ENCODE data around the gene BCL7C. TPM values are rescaled to one million over a fixed set of nuclear protein-coding genes. Genes with fewer than 3 reads are reported as not detected.

Gene BCL7C
- total and polyA plus RNA-seq, 2 of the 13 experiments (the other 11 are each of a cell fraction or from before 2014, with no cell fraction given): 17.7 to 33.8 TPM

GRCh38 chr16:30922960-30923535 lies 29.2 kb upstream of the BCL7C start (continued):
- TF ChIP-seq REXO4 (CRISPR knock-in tag; IDR thresholded peaks at IDR 0.05; ENCODE audit: borderline replicate concordance) (no peak), ZNF510 (CRISPR knock-in tag; IDR thresholded peaks at IDR 0.05; ENCODE audit: low read depth) (no peak), ZFP91 (CRISPR knock-in tag; IDR thresholded peaks at IDR 0.05; ENCODE audit: borderline replicate concordance) (peak; percentile 68; the same call in 1 of the 2 replicates), NFIB (CRISPR knock-in tag; IDR thresholded peaks at IDR 0.05; ENCODE audit: borderline replicate concordance) (no peak), MNT (IDR thresholded peaks at IDR 0.05) (peak; percentile 54), ZNF792 (CRISPR knock-in tag; IDR thresholded peaks at IDR 0.05) (no peak), ELF3 (CRISPR knock-in tag; IDR thresholded peaks at IDR 0.05) (no peak; the same call in 1 of the 2 replicates), ZNF644 (CRISPR knock-in tag; IDR thresholded peaks at IDR 0.05; ENCODE audit: low read depth) (no peak), SYNCRIP (IDR thresholded peaks at IDR 0.05; ENCODE audit: insufficient read depth, low read depth, low read length) (no peak), ZBTB21 (CRISPR knock-in tag; IDR thresholded peaks at IDR 0.05) (no peak), XBP1 (CRISPR knock-in tag; IDR thresholded peaks at IDR 0.05) (no peak), RBM22 (optimal IDR thresholded peaks at IDR 0.05; ENCODE audit: low read length) (peak; percentile 35), SRSF9 (IDR thresholded peaks at IDR 0.05; ENCODE audit: borderline replicate concordance, insufficient read depth, low read depth, low read length, poor library complexity, severe bottlenecking) (no peak), ZNF367 (CRISPR knock-in tag; IDR thresholded peaks at IDR 0.05; ENCODE audit: borderline replicate concordance) (no peak)
- TF ChIP-seq, protein P1, sequence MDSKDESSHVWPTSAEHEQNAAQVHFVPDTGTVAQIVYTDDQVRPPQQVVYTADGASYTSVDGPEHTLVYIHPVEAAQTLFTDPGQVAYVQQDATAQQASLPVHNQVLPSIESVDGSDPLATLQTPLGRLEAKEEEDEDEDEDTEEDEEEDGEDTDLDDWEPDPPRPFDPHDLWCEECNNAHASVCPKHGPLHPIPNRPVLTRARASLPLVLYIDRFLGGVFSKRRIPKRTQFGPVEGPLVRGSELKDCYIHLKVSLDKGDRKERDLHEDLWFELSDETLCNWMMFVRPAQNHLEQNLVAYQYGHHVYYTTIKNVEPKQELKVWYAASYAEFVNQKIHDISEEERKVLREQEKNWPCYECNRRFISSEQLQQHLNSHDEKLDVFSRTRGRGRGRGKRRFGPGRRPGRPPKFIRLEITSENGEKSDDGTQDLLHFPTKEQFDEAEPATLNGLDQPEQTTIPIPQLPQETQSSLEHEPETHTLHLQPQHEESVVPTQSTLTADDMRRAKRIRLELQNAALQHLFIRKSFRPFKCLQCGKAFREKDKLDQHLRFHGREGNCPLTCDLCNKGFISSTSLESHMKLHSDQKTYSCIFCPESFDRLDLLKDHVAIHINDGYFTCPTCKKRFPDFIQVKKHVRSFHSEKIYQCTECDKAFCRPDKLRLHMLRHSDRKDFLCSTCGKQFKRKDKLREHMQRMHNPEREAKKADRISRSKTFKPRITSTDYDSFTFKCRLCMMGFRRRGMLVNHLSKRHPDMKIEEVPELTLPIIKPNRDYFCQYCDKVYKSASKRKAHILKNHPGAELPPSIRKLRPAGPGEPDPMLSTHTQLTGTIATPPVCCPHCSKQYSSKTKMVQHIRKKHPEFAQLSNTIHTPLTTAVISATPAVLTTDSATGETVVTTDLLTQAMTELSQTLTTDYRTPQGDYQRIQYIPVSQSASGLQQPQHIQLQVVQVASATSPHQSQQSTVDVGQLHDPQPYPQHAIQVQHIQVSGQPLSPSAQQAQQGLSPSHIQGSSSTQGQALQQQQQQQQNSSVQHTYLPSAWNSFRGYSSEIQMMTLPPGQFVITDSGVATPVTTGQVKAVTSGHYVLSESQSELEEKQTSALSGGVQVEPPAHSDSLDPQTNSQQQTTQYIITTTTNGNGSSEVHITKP (CRISPR knock-in tag; IDR thresholded peaks at IDR 0.05; ENCODE audit: low read depth): peak; percentile 79; the same call in 1 of the 2 replicates
- TF ChIP-seq, protein P2, sequence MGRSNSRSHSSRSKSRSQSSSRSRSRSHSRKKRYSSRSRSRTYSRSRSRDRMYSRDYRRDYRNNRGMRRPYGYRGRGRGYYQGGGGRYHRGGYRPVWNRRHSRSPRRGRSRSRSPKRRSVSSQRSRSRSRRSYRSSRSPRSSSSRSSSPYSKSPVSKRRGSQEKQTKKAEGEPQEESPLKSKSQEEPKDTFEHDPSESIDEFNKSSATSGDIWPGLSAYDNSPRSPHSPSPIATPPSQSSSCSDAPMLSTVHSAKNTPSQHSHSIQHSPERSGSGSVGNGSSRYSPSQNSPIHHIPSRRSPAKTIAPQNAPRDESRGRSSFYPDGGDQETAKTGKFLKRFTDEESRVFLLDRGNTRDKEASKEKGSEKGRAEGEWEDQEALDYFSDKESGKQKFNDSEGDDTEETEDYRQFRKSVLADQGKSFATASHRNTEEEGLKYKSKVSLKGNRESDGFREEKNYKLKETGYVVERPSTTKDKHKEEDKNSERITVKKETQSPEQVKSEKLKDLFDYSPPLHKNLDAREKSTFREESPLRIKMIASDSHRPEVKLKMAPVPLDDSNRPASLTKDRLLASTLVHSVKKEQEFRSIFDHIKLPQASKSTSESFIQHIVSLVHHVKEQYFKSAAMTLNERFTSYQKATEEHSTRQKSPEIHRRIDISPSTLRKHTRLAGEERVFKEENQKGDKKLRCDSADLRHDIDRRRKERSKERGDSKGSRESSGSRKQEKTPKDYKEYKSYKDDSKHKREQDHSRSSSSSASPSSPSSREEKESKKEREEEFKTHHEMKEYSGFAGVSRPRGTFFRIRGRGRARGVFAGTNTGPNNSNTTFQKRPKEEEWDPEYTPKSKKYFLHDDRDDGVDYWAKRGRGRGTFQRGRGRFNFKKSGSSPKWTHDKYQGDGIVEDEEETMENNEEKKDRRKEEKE (IDR thresholded peaks at IDR 0.05): no peak
- TF ChIP-seq, protein P3, sequence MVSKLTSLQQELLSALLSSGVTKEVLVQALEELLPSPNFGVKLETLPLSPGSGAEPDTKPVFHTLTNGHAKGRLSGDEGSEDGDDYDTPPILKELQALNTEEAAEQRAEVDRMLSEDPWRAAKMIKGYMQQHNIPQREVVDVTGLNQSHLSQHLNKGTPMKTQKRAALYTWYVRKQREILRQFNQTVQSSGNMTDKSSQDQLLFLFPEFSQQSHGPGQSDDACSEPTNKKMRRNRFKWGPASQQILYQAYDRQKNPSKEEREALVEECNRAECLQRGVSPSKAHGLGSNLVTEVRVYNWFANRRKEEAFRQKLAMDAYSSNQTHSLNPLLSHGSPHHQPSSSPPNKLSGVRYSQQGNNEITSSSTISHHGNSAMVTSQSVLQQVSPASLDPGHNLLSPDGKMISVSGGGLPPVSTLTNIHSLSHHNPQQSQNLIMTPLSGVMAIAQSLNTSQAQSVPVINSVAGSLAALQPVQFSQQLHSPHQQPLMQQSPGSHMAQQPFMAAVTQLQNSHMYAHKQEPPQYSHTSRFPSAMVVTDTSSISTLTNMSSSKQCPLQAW (CRISPR knock-in tag; IDR thresholded peaks at IDR 0.05): peak; percentile 49; the same call in 1 of the 2 replicates

All from HepG2 (cell line).